AML-193 (cell line): Measurements from ENCODE around the gene KLF16.

ENCODE experiments used
- DNase-seq, 2 experiments: peaks; one replicate each; lab custom pipeline; 2025; lab: John Stamatoyannopoulos, UW

KLF16 gene

DNA sequence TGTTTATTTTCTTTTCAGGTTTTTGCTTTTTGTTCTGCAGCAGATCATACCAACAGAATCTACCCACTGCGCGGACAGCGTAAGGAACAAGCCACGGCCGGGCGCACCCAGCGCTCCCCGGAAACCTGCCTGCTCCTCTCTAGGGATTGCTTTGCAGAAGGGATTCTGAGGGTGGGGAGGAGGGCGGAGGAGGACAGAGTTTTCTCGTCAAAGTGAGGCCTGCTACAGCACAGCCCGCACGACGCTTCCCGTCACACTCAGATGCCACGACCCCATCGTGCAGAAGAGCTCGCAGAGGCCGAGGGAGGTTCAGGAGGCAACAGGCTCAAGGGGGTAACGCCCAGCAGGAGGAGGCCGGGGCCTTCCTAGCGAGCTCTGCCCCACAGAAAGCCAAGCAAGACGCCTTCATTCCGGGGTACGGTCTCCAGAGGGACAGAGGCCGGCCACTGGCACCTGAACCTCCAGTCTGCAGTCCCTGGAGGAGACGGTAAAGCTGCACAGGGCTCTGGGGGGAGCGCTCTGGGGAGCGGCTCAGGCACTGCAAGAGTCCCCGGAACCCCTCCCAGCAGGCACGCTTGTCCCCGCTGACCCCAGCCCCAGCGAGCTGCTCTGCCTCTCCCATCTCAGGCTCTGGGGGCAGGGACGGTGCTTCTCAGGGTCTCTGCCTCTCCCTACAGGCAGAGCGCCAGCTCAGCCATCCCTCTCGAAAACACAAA is 22.0 kb downstream of the KLF16 start:
- no peak for DNase-seq

- no peak for DNase-seq
Measured at GRCh38 chr19:1840541-1841115, 22.8 kb downstream of the KLF16 start.

- no peak for DNase-seq
Measured at GRCh38 chr19:1839658-1840540, 23.5 kb downstream of the KLF16 start.

GRCh38 chr19:1837625-1838105 is 25.7 kb downstream of the KLF16 start:
- no peak for DNase-seq

- no peak for DNase-seq
Measured at GRCh38 chr19:1837222-1837565, 26.2 kb downstream of the KLF16 start.

DNA sequence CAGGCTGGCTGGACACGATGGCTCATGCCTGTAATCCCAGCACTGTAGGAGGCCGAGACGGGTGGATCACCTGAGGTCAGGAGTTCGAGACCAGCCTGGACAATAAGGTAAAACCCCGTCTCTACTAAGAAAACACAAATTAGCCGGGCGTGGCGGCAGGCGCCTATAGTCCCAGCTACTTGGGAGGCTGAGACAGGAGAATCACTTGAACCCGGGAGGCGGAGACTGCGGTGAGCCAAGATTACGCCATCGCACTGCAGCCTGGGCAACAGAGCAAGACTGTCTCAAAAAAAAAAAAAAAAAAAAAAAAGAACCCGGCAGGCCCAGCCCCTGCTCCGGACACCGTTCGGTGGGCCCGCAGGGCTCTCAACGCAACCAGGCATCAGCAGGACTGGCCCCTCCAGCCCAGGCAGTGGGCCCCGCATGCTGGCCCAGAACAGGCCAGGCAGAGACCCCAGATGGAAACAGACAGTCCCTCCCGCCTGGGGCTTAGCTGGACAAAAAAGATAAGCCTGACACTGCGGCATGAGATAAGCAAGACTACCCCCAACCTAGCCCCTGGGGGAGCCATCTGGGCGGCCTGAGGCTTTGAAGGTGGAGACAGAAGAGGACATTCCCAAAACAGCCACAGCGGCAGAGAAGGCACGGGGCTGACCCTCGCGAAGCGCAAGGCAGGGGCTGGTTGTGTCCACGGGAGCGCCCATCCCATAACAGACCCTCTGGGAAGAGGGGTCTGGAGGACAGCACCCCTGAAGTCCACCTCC is 26.7 kb downstream of the KLF16 start:
- DNase-seq: no peak

GRCh38 chr19:1833540-1833939 is 29.8 kb downstream of the KLF16 start:
- DNase-seq: no peak

- no peak for DNase-seq
Measured at GRCh38 chr19:1832046-1832663, 31.2 kb downstream of the KLF16 start.

DNA sequence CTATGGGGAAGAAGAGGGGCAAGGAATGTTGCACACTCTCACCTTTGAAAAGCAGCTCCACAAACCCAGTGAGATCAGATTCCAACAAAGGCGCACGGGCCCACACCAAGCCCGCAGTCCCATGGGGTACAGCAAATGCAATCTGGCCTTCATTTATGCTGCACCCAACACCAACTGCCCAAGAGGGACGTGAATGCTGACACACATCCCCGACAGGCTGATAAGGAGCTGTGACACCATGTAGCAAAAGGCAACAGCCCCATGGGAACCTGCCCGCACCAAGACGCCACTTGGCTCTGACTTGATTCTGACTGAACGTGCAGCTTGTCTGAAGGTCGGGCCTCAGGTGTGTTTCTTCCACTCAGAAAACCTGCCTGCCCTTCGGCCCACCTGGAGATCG is 32.4 kb downstream of the KLF16 start:
- DNase-seq: no peak

GRCh38 chr19:1830568-1830967 is 32.8 kb downstream of the KLF16 start:
- DNase-seq: no peak

DNA sequence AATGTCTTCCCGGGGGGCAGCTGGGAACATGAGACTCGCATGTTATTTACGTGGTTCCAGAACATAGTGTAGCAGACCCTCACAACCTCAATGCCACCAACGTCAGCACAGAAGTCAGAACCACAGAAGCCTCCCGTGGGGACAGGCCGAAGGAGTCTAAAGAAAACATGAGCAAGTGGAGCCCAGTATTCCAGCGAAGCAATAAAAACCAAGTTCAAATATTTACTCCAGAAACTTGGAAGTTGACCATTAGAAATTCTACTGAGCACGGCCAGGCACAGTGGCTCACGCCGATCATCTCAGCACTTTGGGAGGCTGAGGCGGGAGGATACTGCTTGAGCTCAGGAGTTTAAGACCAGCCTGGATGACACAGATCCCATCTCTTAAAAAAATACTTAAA is 33.4 kb downstream of the KLF16 start:
- no peak for DNase-seq

- no peak for DNase-seq
Measured at GRCh38 chr19:1828279-1829238, 34.8 kb downstream of the KLF16 start.

GRCh38 chr19:1827566-1828278 is 35.7 kb downstream of the KLF16 start:
- no peak for DNase-seq

GRCh38 chr19:1826557-1827521 is 36.5 kb downstream of the KLF16 start:
- no peak for DNase-seq

DNA sequence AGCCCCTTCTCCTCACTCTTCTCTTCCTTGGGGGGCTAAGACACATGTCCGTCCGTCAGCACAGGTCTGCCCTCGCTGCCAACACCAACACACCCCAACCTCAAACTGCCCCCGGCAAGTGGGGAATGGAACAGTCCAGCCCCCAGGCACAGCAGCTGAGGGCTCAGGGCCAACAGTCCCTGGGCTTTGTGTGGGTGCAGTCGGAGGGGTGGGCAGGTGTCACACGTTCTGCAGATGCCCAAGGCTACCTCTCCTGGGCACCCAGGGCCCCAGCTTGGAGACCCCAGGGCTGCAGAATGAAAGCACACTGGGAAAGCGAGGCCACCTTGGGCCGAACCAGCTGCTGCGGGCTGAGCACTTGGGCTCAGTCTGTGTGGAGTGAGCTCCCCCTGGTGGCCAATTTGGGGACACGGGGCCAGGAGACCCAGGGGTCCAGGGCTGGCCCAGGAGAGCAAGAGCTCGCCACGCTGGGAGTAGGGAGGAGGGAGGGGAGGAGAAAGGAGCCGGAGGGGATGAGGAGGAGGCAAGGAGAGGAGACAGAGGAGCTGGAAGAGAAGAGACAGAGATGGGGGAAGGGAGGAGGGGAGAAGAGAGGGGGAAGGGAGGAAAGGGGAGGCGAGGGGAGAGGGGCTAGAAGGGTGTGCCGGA is 37.3 kb downstream of the KLF16 start:
- peak; percentile 12 to 20 for DNase-seq

DNA sequence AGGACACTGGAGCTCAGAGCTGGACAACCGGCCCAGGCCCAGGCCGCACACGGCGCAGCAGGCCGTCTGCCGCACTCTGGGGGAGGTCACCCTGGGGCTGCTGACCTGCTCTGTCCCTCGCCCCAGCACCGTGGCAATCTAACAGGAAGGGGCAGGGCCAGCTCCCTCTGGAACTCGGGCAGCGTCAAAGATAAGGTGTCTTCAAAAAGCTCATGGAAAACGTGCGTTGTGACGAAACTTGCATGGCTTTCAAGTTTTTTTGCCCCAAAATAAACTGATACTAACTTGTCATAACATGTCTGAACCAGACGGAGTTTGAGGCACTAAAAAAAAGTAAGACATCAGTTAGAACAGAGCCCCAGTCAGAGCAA is 39.1 kb downstream of the KLF16 start:
- DNase-seq: no peak

DNA sequence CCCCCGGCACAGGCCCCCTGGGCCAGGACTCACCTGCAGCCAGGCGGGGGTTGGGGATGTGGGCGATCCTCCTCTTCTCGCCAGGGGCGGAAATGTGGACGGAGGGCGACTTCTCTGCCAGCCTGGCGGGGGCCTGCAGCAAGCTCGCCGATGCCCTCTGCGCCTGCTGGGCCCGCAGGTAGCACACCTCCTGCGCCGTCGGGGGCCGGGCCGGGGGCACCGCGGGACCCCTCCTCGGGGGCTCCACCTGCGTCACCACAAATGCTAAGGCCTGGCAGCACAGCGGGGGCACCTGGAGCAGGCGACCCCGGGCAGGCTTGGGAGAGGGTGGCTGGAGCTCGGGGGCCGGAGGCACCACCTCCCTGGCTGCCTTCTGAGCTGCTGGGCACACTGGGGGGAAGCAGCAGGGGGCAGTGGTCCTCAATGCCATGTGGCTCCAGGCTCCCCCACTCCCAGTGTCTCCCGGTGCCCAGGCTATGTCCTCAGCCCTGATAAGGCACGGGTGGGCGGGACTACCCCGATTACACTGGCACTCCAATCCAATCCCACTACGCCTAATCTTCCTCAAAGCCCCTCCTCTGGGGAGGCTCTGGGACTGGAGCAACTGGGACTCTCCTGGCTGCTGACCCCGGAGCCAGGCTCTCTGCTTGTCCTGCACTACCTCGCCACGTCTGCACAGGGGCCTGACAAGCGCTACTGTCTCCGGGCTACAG is 39.7 kb downstream of the KLF16 start:
- DNase-seq: no peak

DNA sequence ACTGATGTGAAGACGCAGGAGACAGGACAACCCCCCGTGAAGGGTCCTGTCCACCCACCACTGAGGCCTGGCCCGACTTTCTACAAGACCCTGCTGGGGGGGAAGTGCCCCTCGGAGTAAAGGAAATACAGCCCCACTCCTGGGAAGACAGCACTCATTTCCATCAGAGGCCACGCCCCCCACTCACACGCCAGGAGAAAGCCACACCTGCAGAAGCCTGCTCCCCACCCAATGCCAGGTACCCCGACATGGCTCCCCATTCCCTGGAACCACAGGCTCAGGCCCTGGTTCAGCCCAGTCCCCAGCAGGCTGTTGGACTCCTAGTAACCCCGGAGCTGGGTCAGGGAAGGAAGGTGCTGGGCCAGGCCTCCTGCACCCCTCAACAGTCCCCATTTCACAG is 40.4 kb downstream of the KLF16 start:
- DNase-seq: no peak
